OCI-LY1 (cell line): ENCODE measurements around the gene TRIM5.

ENCODE experiments used
- H2AFZ ChIP-seq: fragments of 200-600 bp; sonication (generic), shearing (Covaris generic); 2 replicates; pipeline ENCODE4 v1.6.0; 2014; ENCODE audit warnings: antibody characterized with exemption, mild to moderate bottlenecking, low read length
- H3F3A ChIP-seq: fragments of 200-600 bp; sonication (generic), shearing (Covaris generic); 2 replicates; pipeline ENCODE4 v1.6.0; 2014; ENCODE audit warnings: mild to moderate bottlenecking, antibody characterized with exemption, low read length, moderate library complexity; ENCODE audit not compliant: insufficient read depth
- H3K27ac ChIP-seq: fragments of 200-600 bp; sonication (generic); 2 replicates; pipeline ENCODE4 v1.5.1; 2014; ENCODE audit warnings: low read length, mixed run types, mild to moderate bottlenecking, low read depth; ENCODE audit not compliant: poor library complexity, severe bottlenecking
- H3K27me3 ChIP-seq: fragments of 200-600 bp; sonication (generic); 2 replicates; pipeline ENCODE4 v1.6.0; 2014; ENCODE audit warnings: antibody characterized with exemption, mild to moderate bottlenecking, low read length, moderate library complexity; ENCODE audit not compliant: insufficient read depth
- H3K36me3 ChIP-seq: fragments of 200-600 bp; sonication (generic); 2 replicates; pipeline ENCODE4 v1.6.1; 2014; ENCODE audit warnings: mild to moderate bottlenecking, antibody characterized with exemption, low read length, moderate library complexity, mixed read lengths; ENCODE audit not compliant: insufficient read depth
- H3K4me1 ChIP-seq: fragments of 200-600 bp; sonication (generic); 2 replicates; pipeline ENCODE4 v1.5.1; 2014; ENCODE audit warnings: mild to moderate bottlenecking, low read length, moderate library complexity; ENCODE audit not compliant: insufficient read depth, severe bottlenecking
- H3K4me2 ChIP-seq: fragments of 200-600 bp; sonication (generic), shearing (Covaris generic); 2 replicates; pipeline ENCODE4 v1.6.1; 2014; ENCODE audit warnings: low read length
- H3K4me3 ChIP-seq: fragments of 200-600 bp; sonication (generic); 2 replicates; pipeline ENCODE4 v1.5.1; 2014; ENCODE audit warnings: low read length, low read depth, mild to moderate bottlenecking, mixed read lengths; ENCODE audit not compliant: poor library complexity, severe bottlenecking
- H3K79me2 ChIP-seq: fragments of 200-600 bp; shearing (Covaris generic); 2 replicates; pipeline ENCODE4 v1.6.1; 2016; ENCODE audit warnings: mixed run types, low read length, mixed read lengths; ENCODE audit not compliant: insufficient read depth
- H3K9ac ChIP-seq: fragments of 200-600 bp; sonication (generic), shearing (Covaris generic); 2 replicates; pipeline ENCODE4 v1.6.1; 2014; ENCODE audit warnings: mild to moderate bottlenecking, low read length, mixed read lengths
- H3K9me2 ChIP-seq: fragments of 200-600 bp; sonication (generic), shearing (Covaris generic); 2 replicates; pipeline ENCODE4 v1.6.1; 2014; ENCODE audit warnings: low read depth, mild to moderate bottlenecking, low read length, mixed read lengths
- H3K9me3 ChIP-seq: fragments of 200-600 bp; shearing (Covaris generic); 2 replicates; pipeline ENCODE4 v1.6.1; 2014; ENCODE audit warnings: low read length, mixed read lengths
- H4K20me1 ChIP-seq: fragments of 200-600 bp; sonication (generic), shearing (Covaris generic); 2 replicates; pipeline ENCODE4 v1.6.0; 2016; ENCODE audit warnings: mild to moderate bottlenecking, low read length; ENCODE audit not compliant: insufficient read depth
- CTCF ChIP-seq: fragments of 200-600 bp; sonication (generic), shearing (Covaris generic); IDR thresholded peaks from 2 replicates; pipeline ENCODE4 v1.5.1; 2017; ENCODE audit warnings: mild to moderate bottlenecking, antibody characterized with exemption, low read length, moderate library complexity, mixed read lengths
- EZH2 ChIP-seq: fragments of 200-600 bp; sonication (generic), shearing (Covaris generic); IDR thresholded peaks from 2 replicates; pipeline ENCODE4 v1.8.0; 2017; ENCODE audit warnings: borderline replicate concordance, mixed run types, mild to moderate bottlenecking, antibody characterized with exemption, low read length, moderate library complexity, mixed read lengths

The TRIM5 gene

GRCh38 chr11:5631417-5631816 lies 53.5 kb downstream of the TRIM5 start:
- Histone ChIP-seq H3K27ac (peak overlapping the region; percentile 78), H3K4me2 (peak overlapping the region; percentile 56; the same call in 1 of the 2 replicates), H3K27me3 (no peaks in the 10 kb centered on the region), H2AFZ (no peak overlapping the region), H4K20me1 (no peaks in the 10 kb centered on the region), H3K9me2 (no peaks in the 10 kb centered on the region), H3K9me3 (no peaks in the 10 kb centered on the region), H3K79me2 (no peaks in the 10 kb centered on the region), H3F3A (no peaks in the 10 kb centered on the region), H3K36me3 (peaks cover 27% of the 10 kb centered on the region), H3K9ac (peak overlapping the region; percentile 31; the same call in 1 of the 2 replicates), H3K4me1 (peaks cover 16% of the 10 kb centered on the region), H3K4me3 (no peak overlapping the region)
- no peak for TF ChIP-seq EZH2
- TF ChIP-seq CTCF = no peak

- Histone ChIP-seq H2AFZ (no peak overlapping the region), H3K9ac (peak overlapping the region; percentile 79; the same call in 1 of the 2 replicates), H3K9me3 (no peaks in the 10 kb centered on the region), H3K4me1 (peaks cover 22% of the 10 kb centered on the region), H3K4me2 (peak overlapping the region; percentile 85), H3K9me2 (no peaks in the 10 kb centered on the region), H3K79me2 (no peaks in the 10 kb centered on the region), H4K20me1 (no peaks in the 10 kb centered on the region), H3K36me3 (no peaks in the 10 kb centered on the region), H3F3A (no peaks in the 10 kb centered on the region), H3K27me3 (no peaks in the 10 kb centered on the region), H3K27ac (no peak overlapping the region), H3K4me3 (peak overlapping the region; percentile 85)
- TF ChIP-seq CTCF (no peak), EZH2 (no peak)
These were observed 58.7 kb downstream of the TRIM5 start for GRCh38 chr11:5626196-5626595.

- Histone ChIP-seq H2AFZ (no peak overlapping the region), H3K4me2 (peak overlapping the region; percentile 85), H3K9me2 (no peaks in the 10 kb centered on the region), H3F3A (no peaks in the 10 kb centered on the region), H3K4me1 (peaks cover 20% of the 10 kb centered on the region), H4K20me1 (no peaks in the 10 kb centered on the region), H3K27ac (no peak overlapping the region), H3K9ac (peak overlapping the region; percentile 79), H3K4me3 (peak overlapping the region; percentile 85), H3K36me3 (no peaks in the 10 kb centered on the region), H3K27me3 (no peaks in the 10 kb centered on the region), H3K9me3 (no peaks in the 10 kb centered on the region), H3K79me2 (no peaks in the 10 kb centered on the region)
- no peak for TF ChIP-seq CTCF
- no peak for TF ChIP-seq EZH2
These were observed 59.6 kb downstream of the TRIM5 start for GRCh38 chr11:5625281-5625680.
